Neuron (in vitro differentiated cells): Measurements from ENCODE around the gene SPTBN1.

Experiments
- H2AFZ ChIP-seq: one replicate; pipeline ENCODE4 v1.6.1; 2013; ENCODE audit warnings: low read depth, mild to moderate bottlenecking, inconsistent platforms, low read length, moderate library complexity
- H3K27me3 ChIP-seq: one replicate; pipeline ENCODE4 v1.6.1; 2013; ENCODE audit warnings: low read length; ENCODE audit not compliant: insufficient read depth
- H3K36me3 ChIP-seq: one replicate; pipeline ENCODE4 v1.6.1; 2013; ENCODE audit warnings: low read length; ENCODE audit not compliant: insufficient read depth
- H3K4me1 ChIP-seq: one replicate; pipeline ENCODE4 v1.6.1; 2013; ENCODE audit warnings: low read length; ENCODE audit not compliant: insufficient read depth
- H3K4me3 ChIP-seq: 2 replicates; pipeline ENCODE4 v1.5.1; 2013; ENCODE audit warnings: mild to moderate bottlenecking, low read length, moderate library complexity
- H3K9me3 ChIP-seq: one replicate; pipeline ENCODE4 v1.6.1; 2013; ENCODE audit warnings: low read length

The SPTBN1 gene

DNA sequence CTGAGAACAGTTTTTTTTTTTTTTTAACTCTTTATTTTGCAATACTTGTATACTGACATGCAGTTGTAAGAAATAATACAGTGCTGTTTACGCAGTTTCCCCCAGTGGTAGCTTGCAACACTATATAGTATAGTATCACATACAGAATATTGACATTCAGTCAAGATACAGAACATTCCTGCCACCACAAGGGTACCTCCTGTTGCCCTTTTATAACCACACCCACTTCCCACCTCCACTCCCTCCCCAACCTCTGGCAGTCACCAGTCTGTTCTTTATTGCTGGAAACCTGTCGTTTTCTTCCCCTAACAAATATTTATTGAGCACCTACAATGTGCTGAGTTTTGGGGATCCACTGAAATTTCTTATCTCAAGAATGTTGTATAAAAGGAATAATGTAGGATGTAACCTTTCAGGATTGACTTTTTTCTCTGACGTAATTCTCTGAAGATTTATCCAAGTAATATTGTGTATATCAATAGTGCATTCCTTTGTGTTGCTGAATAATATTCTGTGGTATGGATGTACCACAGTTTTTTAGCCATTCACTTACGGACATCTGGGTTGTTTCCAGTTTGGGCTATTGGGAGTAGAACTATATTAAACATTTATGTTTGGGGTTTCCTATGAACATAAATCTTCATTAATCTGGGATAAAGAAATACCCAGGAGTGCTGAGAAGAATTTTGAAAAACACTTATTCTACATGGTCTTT is 215.9 kb downstream of the SPTBN1 start:
- Histone ChIP-seq H3K4me3 (no peak overlapping the region), H3K27me3 (no peaks in the 10 kb centered on the region), H3K9me3 (peaks cover 1% of the 10 kb centered on the region), H3K4me1 (peaks cover 1% of the 10 kb centered on the region), H2AFZ (no peak overlapping the region), H3K36me3 (peaks cover 37% of the 10 kb centered on the region)

DNA sequence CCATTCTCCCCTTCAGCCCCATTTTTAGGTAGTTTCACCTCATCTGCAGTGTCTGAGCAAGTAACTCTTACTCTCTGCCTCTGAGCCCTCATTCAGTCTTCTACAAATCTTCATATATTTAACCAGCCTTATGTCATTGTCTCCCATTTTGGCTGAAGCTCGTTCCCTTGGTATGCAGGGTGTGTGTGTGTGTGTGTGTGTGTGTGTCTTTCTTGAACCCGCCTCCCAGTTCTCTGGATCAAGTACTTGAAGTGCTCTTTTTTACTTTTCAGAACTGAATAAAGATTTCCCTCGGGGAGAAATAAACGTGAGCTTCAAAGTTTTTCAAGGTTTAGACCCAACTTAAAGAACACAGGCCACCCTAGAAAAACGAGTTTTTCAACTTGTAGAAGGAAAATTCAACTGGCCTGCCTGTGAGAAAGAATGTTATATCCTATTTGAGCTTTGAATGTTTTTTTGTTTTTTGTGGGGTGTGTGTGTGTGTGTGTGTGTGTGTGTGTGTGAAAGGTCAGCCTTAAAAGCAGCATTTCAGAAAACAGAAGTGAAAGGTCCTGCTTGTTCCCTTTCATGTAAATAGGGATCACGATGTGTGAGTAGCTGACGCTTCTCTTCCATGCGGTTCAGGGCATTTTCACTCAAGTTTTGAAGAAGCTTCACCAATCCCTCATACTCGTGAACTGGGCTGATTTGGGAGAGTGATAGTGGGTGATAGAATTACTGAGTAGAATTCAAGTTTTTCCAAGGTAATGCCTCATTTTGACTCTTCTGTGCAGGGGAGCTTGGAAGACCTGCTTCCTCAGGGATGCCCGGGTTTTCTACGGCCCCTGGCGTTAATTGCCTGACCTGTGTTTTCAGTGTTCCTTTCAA is 216.7 kb downstream of the SPTBN1 start:
- H3K4me3 ChIP-seq, result no peak overlapping the region
- peaks cover 31% of the 10 kb centered on the region for H3K36me3 ChIP-seq
- no peak overlapping the region for H2AFZ ChIP-seq
- no peaks in the 10 kb centered on the region for H3K27me3 ChIP-seq
- no peaks in the 10 kb centered on the region for H3K4me1 ChIP-seq
- peaks cover 1% of the 10 kb centered on the region for H3K9me3 ChIP-seq

DNA sequence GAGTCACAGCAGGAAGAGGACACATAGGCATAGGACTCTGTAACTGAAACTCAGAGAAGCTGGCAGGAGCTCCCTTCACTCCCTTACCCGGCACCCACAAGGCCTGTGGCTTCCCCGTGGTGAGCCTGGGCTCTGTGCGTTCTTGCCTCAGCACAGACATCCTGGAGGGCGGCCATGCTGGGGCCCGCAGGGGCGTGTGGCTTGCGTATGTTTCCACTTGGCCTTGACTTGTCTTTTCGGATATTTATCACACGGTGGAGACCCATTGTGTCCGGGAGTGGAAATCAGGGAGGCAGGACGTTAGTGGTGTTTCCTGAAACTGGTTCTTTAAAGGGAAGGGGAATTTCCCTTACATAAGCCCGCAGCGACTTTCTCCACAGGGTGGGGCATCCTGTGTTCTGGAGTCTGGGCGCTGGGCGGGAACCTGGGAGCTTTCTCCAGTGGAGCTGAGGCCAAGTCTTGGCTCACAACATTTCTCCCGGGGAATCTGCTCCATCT is 217.4 kb downstream of the SPTBN1 start:
- H3K27me3 ChIP-seq, result no peaks in the 10 kb centered on the region
- H3K36me3 ChIP-seq, result peaks cover 25% of the 10 kb centered on the region
- no peak overlapping the region for H3K4me3 ChIP-seq
- H2AFZ ChIP-seq, result no peak overlapping the region
- H3K9me3 ChIP-seq, result peaks cover 1% of the 10 kb centered on the region
- H3K4me1 ChIP-seq, result no peaks in the 10 kb centered on the region

DNA sequence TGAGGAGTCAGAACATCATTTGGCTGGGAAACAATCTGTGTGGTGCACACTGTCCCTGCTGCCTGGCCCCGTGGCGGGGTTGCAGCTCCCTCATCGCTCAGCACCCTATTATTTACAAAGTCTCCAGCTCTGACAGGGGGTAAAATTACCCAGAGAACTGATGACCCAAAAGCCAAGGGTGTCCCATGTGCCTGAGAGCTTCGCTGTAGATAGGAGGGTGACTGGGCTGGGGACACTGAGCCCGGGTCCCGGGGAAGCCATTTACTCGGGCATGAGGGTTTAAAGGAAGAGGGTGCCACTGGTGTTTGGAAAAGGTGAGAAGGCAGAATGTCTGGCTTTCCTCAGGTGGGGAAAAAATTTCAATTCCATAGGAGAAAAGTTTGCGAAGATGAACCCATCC is 219.2 kb downstream of the SPTBN1 start:
- Histone ChIP-seq H3K9me3 (peaks cover under 1% of the 10 kb centered on the region), H3K4me1 (no peaks in the 10 kb centered on the region), H2AFZ (no peak overlapping the region), H3K36me3 (peaks cover 9% of the 10 kb centered on the region), H3K27me3 (no peaks in the 10 kb centered on the region), H3K4me3 (no peak overlapping the region)

DNA sequence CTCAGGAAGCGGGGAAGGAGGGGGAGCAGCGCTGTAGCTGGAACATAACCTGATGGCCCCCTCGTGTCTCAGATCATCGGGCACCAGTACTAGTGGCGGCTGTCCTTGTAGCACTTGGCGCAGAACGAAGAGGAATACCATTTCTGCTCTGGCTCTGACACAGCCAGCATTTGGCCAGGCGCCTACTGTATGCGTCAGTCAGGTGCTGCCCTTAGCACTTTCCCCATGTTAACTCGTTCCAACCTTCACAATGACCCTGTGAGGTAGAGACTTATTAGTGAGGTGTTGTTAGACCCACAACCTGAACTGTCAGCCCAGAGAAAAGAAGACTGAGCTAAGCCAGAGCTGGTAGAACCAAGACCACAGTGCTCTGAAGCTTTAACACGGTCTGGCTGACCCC is 219.6 kb downstream of the SPTBN1 start:
- Histone ChIP-seq H3K4me3 (no peak overlapping the region), H3K9me3 (no peaks in the 10 kb centered on the region), H2AFZ (no peak overlapping the region), H3K36me3 (peaks cover 6% of the 10 kb centered on the region), H3K27me3 (no peaks in the 10 kb centered on the region), H3K4me1 (no peaks in the 10 kb centered on the region)

DNA sequence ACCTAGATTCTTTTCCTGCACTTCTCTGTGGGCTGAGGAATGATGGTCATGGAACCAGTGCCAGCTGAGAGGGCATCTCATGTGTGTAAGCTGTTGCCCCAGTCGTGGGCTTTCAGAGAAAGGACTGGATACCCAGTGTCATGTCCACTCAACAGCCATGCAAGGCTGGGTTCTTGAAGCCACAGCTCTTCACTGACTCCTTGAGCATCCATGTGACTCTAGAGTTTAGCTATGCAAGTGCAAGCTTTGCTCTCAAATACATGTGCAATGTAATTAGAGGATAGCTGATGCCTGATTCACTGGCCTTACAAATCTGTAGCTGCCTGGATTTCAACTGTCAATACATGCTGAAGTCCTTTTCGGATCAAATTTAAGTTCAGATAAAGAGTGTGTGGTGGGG is 220.5 kb downstream of the SPTBN1 start:
- no peak overlapping the region for H3K4me3 ChIP-seq
- no peaks in the 10 kb centered on the region for H3K9me3 ChIP-seq
- H3K4me1 ChIP-seq, result no peaks in the 10 kb centered on the region
- no peak overlapping the region for H2AFZ ChIP-seq
- no peaks in the 10 kb centered on the region for H3K27me3 ChIP-seq
- no peaks in the 10 kb centered on the region for H3K36me3 ChIP-seq

DNA sequence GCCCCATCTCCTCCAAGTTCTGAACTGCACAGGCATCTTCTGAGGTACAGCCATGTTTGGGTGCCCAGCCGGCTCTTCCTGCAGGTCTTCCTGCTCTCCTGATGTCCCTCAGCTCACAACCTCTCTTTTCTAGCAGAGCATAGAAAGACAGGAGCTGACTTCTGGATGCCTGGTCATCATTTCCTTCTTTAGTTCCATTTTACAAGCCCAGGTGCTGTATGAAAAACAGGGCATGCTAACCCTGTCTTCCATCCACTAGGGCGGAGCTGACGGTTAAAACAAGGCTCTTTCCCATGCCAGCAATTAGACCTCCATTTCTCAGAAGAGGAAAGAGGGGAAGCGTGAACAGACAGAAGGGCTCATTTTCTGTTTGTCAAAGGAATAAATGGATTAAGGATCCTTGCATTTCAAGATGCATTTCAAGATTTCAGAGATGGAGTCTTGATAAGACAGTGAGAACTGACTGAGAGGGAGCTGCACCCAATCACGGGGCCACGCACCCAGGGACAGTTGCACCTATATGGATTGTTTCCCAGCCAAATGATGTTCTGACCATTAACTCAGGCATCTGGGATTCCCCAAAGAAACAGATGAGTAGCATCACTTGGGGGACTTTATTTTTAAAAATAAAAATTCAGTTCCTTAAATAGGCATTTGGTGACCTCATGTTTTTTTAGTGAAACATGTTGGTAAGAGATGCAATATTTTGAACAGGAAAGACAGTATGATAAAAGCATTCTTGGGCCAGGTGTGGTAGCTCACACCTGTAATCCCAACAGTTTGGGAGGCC is 221.5 kb downstream of the SPTBN1 start:
- H3K27me3 ChIP-seq, result no peaks in the 10 kb centered on the region
- no peaks in the 10 kb centered on the region for H3K36me3 ChIP-seq
- no peak overlapping the region for H2AFZ ChIP-seq
- no peak overlapping the region for H3K4me3 ChIP-seq
- H3K4me1 ChIP-seq, result no peaks in the 10 kb centered on the region
- no peaks in the 10 kb centered on the region for H3K9me3 ChIP-seq

DNA sequence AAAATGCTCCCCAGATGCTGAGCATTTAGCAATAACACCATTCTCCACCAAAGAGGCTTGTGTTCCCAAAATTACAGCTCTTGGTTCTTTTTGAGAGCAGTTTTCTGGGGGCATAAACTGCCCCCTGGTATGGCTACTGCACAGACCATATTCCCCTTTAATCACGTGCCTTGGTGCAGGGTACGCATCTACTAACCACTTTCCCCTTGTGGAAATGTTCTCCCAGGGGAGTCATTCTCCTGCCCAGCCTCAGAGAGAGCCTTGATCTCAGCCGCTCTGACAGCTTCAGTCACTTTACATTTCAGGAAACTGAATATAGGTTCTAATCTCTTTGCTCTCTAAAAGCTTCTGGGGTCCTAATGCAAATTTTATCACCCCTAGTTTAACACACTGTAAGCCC is 222.6 kb downstream of the SPTBN1 start:
- no peaks in the 10 kb centered on the region for H3K27me3 ChIP-seq
- no peak overlapping the region for H3K4me3 ChIP-seq
- H3K4me1 ChIP-seq, result no peaks in the 10 kb centered on the region
- H3K36me3 ChIP-seq, result no peaks in the 10 kb centered on the region
- no peaks in the 10 kb centered on the region for H3K9me3 ChIP-seq
- H2AFZ ChIP-seq, result no peak overlapping the region

DNA sequence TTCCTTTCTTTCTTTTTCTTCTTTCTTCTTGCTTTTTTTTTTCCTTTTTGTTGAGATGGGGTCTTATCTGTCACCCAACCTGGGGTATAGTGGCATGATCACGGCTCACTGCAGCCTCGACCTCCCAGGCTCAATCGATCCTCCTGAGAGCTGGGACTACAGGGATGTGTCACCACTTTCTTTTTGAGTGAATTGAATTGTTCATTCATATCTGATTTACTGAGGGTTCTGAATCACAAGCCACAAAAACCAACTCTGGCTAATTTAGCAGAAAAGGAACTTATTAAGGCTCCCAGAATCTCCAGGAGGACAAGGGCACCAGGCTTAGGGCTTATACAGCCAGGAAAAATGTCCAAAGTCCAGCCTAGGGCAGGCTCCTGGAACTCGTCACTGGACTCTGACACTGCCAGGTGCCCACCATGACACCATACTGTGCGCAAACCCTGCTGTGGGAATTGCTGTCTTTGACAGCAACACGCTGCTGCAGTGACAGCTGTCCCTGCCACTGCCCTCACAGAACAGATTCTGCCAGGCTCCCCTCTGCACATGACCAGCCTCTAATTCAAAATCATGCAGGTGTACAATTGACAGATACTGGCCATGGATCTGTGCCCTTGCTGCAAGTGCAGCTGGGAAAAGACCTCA is 224.4 kb downstream of the SPTBN1 start:
- Histone ChIP-seq H3K9me3 (no peaks in the 10 kb centered on the region), H2AFZ (no peak overlapping the region), H3K27me3 (no peaks in the 10 kb centered on the region), H3K4me3 (no peak overlapping the region), H3K4me1 (no peaks in the 10 kb centered on the region), H3K36me3 (no peaks in the 10 kb centered on the region)

DNA sequence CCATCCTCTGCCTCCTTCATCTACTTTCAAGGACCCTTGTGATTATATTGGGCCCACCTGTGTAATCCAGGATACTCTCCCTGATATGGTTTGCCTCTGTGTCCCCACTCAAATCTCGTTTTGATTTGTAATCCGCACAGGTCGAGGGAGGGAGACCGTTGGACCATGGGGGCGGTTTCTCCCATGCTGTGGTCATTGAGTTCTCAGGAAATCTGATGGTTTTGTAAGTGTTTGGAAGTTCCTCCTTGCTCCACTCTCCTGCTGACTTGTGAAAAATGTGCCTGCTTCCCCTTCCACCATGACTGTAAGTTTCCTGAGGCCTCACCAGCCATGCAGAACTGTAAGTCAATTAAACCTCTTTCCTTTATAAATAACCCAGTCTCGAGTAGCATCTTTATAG is 225.3 kb downstream of the SPTBN1 start:
- H2AFZ ChIP-seq, result no peak overlapping the region
- H3K36me3 ChIP-seq, result no peaks in the 10 kb centered on the region
- no peaks in the 10 kb centered on the region for H3K4me1 ChIP-seq
- H3K9me3 ChIP-seq, result no peaks in the 10 kb centered on the region
- no peak overlapping the region for H3K4me3 ChIP-seq
- no peaks in the 10 kb centered on the region for H3K27me3 ChIP-seq

DNA sequence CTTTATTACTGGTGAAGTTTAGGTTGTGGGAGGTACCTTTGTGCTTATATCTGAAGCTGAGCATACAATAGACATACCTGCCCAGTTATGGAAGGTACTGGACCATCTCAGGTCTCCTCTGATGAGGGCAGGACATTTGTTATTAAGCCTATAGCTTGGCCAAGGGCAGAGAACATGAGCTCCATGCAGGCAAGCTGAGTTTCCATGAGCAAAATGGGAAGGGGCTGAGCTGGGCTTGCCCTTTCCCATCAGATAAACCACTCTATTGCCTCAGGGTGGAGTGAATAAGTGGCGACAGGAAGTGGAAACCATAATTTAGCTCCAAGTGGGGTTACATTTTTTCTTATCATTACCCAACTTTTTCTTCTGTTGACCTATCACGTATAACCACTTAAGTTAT is 227.5 kb downstream of the SPTBN1 start:
- no peak overlapping the region for H2AFZ ChIP-seq
- no peaks in the 10 kb centered on the region for H3K27me3 ChIP-seq
- H3K4me1 ChIP-seq, result no peaks in the 10 kb centered on the region
- H3K36me3 ChIP-seq, result no peaks in the 10 kb centered on the region
- H3K4me3 ChIP-seq, result no peak overlapping the region
- H3K9me3 ChIP-seq, result no peaks in the 10 kb centered on the region

DNA sequence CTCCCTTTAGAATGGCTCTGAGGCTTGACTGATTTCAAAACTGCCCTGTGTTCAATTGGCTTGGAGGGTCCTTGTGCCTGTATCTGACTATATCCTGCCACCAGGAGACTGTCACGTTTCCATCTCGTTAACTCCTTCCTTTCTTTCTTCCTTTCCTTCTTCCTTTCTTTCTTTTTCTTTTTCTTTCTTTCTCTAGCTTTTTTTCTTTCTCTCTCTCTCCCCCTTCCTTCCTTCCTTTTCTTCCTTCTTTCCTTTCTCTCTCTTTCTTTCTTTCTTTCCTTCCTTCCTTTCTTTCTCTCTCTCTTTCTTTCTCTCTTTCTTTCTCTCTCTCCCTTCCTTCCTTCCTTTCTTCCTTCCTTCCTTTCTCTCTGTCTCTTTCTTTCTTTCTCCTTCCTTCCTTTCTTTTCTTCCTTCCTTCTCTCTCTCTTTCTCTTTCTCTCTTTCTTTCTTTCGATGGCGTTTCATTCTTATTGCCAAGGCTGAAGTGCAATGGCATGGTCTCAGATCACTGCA is 229.2 kb downstream of the SPTBN1 start:
- Histone ChIP-seq H3K27me3 (no peaks in the 10 kb centered on the region), H2AFZ (no peak overlapping the region), H3K4me3 (no peak overlapping the region), H3K9me3 (no peaks in the 10 kb centered on the region), H3K4me1 (no peaks in the 10 kb centered on the region), H3K36me3 (no peaks in the 10 kb centered on the region)
